HuH-7 (cell line): ENCODE data around the gene EEF1B2.
"Not testable (repeated sequence)": the region's sequence is repeated elsewhere in the genome, so short reads cannot be mapped to it uniquely, and the experiment has no call there.

Experiments used
- DNase-seq: peaks from one replicate; pipeline ENCODE4 v3.0.0; 2011; ENCODE audit warnings: low spot score

The EEF1B2 gene

DNA sequence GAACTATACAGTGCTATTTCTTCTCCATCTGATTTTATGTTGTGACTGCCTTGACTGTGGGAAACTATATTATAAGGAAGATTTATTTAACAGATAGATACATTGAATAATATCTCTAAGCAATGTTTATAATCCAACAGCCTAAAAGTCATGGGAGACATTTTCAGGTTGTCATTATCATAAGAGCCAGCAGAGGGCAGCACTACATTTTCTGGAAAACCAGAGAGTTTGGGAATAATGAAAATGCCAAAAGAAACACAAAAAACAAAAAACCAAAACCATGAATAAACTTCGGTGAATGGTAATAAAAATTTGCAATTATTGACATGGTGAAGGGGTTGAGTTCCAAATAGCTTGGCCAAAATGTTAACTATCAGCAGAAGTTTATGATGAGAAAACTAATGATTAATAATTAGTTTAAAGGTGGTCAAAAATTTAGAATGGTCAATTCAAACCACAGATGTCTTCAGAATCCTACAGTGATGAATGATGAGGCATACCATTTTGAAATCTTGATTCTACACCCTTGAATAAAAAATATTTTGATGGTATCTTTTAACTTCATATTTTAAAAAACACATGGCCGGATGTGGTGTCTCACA, 4.7 kb downstream of the EEF1B2 start:
- DNase-seq: peak; percentile 37

DNA sequence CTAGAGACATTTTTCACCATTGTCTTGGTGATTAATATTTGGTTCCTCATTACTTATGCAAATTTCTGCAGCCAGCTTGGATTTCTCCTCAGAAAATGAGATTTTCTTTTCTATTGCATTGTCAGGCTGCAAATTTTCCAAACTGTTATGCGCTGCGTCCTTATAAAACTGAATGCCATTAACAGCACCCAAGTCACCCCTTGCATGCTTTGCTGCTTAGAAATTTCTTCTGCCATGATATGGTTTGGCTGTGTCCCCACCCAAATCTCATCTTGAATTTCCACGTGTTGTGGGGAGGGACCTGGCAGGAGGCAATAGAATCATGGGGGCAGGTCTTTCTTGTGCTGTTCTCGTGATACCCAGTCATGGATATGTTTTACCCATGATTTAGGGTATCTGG, 8.5 kb downstream of the EEF1B2 start:
- not testable (repeated sequence) for DNase-seq

DNA sequence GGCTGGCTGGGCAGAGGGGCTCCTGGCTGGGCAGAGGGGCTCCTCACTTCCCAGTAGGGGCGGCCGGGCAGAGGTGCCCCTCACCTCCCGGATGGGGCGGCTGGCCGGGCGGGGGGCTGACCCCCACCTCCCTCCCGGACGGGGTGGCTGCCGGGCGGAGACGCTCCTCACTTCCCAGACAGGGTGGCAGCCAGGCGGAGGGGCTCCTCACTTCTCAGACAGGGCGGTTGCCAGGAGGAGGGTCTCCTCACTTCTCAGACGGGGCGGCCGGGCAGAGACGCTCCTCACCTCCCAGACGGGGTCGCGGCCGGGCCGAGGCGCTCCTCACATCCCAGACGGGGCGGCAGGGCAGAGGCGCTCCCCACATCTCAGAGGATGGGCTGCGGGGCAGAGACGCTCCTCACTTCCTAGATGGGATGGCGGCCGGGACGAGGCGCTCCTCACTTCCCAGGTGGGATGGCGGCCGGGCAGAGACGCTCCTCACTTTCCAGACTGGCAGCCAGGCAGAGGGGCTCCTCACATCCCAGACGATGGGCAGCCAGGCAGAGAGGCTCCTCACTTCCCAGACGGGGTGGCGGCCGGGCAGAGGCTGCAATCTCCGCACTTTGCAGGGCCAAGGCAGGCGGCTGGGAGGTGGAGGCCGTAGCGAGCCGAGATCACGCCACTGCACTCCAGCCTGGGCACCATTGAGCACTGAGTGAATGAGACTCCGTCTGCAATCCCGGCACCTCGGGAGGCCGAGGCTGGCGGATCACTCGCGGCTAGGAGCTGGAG, 12.1 kb downstream of the EEF1B2 start:
- not testable (repeated sequence) for DNase-seq

DNA sequence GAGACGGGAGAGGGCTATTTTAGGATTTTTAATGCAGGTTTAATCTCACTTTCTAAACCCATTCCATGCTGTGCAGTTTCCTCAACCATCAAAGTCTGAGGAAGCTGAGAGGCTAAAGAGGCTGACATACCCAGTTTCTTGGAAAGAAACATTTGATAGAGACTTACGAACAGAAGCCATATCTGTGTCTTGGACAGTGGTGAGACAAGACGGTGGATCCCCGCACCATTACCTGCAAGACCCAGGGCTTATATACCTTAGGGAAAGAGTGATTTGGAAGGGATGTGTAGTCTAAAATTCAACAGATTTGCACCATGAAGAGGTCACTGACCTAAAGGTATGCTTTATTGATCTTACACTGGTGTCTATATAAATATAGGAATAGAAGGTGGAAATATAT, 13.5 kb downstream of the EEF1B2 start:
- no peak for DNase-seq

DNA sequence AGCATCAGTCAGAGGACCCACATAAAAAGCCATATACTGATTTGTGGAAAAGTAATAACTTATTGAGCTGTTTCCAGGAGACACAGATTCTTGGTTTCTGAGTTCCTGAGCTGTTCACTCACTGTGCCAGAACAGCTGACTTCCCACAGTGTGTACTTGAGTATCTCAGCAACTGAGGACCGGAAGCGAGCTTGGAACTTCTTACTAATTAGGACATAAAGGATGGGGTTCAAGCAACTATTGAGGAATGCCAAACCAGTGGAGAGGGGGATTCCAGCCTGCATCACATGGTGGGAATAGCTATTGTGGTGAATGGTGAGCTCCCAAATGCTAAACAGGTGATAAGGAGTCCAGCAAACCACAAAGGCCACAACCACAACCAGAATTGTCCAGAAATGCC, 16.4 kb downstream of the EEF1B2 start:
- no peak for DNase-seq

DNA sequence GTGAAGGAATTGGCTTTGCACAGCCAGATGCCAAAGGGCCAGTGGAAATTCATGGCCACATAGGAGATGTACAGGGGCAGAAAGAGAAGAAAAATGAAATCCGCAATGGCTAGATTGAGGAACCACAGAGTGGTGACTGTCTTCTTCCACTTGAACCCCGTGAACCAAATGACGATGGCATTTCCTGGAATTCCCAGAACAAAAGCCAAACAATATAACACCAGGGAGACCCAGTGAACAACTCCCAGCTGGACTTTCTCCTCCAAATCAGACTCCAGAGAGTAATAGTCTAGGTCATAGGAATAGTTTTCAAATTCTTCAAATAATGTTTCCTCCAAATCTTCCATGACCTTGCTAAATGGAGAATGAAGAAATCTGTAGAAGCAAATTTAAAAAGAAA, 17.2 kb downstream of the EEF1B2 start:
- DNase-seq: no peak

DNA sequence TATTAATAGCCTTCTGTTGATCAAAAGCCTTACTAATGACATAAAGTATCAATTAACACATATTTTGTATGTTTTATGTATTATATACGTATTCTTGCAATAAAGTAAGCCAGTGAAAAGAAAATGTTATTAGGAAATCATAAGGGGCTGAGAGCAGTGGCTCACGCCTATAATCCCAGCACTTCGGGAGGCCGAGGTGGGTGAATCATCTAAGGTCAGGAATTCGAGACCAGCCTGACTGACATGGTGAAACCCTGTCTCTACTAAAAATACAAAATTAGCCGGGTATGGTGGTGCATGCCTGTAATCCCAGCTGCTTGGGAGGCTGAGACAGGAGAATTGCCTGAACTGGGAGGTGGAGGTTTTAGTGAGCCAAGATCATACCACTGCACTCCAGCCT, 21.8 kb downstream of the EEF1B2 start:
- DNase-seq: not testable (repeated sequence)

DNA sequence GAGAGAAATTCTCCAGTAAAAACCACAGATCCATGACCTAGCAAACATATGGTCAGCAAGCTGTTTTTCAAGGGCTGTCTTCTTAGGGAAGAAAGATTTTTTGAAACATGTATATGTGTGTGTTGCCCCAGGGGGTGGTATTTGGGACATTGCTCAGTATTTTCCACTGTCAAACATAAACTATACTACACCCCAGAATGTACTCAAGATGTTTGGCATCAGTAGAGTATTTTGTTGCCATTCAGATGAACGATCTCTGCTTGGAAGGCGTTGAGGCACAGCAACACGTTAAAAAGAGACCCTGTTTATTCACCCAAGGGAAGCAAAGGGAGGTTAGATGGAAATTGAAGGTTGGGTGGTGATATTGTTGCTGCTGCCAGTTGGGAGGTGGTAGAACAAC, 30.0 kb downstream of the EEF1B2 start:
- DNase-seq: no peak

DNA sequence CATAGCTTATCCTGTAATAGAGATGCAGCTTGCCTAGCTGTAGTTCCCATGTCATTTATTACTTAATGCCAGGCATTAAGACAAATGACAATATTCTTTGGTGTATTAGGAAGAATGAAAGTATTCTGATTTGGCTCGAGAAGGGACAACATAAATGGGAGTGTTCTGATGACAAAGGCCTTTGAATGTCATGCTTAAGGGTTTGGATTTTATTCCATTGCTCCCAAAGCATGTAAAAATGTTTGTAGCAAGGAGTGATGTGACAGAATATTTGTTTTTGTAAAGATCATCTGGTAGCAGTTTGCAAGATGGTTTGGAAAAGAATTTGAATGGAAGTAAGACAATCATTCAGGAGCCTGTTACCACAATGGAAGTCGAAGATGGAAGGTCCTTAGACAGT, 30.4 kb downstream of the EEF1B2 start:
- no peak for DNase-seq

DNA sequence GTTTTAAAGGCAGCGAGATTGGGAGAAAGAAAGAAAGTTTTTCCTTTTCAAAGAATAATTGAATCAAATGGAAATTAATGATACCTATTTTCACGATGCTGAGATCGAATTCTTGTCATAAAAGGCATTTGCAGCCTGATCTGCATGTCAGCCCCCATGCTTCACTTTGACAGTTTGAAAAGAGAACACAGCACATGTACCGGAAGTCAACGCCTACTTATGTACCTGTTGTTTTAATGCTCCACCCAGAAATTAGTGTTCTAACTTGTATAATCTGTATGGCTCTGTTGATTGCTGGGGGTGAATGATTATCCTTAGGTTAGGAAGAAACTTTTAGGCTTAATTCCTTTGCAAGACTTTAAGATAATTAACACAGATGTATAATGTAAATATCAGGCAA, 31.0 kb downstream of the EEF1B2 start:
- no peak for DNase-seq

DNA sequence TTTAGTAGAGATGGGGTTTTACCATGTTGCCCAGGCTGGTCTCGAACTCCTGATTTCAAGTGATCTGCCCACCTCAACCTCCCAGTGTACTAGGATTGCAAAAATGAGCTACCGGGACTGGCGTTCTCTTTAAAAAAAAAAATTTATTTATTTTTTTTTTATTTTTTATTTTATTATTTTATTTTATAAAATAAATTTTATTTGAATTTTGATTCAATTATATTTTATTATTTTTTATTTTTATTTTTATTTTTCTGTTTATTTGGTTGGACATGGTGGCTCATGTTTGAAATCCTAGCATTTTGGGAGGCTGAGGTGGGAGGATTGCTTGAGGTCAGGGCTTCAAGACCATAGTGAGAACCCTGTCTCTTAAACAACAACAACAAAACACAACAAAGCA, 32.5 kb downstream of the EEF1B2 start:
- no peak for DNase-seq

DNA sequence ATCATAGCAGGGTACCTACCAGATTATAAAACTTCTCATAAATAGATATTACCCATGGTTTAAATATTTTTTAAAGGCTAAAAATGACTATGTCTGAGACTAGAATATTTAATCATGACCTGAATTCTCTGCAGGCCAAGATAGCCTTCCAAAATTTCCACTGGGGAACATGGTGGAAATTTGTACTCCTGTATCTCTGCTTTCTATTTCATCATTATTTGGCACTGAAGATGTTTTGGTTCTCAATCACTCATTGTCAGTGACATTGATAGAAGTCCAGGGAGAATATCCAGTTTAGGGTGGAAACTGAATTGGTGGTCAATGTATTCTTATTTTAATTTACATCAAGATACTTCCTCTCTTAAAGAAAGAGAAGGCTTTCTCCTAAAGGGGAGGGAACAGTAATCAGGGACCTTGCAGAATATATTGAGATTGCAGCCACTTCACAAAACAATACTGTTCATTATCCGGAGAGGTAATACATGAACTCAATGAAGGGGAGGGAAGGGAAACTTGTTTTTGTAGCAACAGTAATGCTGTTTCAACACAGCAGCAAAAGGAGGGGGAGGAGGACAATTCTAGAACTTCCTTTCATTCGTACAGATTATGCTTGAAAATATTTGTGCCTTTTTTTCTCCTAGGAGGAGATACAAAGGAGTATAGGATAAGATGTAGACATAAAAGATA, 34.1 kb downstream of the EEF1B2 start:
- DNase-seq: no peak

DNA sequence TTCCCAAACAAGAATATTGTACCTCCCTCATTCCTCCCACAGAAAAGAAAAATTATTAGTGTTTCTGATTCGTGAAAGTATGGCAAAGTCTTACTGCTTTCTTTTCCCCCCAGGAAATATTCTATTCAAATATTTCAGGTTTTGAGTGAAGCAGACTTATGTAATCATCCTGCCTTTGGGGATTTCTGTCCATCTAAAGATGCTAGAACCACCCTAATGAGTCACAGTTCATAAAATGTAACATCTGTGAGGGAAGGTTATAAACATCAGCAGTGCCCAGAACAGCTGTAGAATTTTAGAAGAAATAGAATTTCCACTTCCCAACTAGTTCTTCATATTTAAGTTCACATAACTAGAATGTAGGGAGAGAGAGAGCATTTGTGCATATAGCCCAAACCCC, 39.0 kb downstream of the EEF1B2 start:
- DNase-seq: no peak

DNA sequence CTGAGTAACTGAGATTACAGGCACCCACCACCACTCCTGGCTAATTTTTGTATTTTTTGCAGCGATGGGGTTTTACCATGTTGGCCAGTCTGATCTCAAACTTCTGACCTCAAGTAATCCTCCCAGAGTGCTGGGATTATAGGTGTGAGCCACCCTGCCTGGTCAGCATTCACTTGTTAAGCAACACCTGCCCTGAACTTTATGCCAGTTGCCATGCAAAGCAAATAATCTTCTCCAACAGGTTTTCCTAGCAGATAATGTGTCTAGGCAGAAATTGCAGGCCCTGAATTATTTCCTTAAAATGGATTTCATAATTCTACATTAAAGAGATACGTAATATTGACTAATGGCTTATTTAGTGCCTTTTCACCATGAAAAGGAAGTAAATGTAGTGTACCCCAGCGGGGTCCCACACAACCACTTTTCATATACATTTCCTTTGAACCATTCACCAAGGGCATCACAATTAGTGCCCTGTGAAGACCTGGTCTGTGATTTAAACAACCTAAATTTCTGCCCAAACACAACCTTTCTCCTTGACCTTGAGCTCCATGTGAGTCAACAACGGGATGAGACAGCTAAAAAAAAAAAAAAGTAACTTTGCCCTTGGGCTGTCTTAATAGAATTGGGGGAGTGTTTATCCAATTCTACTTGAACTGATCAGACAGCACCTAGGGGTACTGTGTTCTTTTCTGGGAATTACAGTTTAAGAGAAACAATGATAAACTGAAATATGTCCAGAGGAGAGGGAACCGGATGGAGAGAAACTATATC, 41.6 kb downstream of the EEF1B2 start:
- DNase-seq: no peak

DNA sequence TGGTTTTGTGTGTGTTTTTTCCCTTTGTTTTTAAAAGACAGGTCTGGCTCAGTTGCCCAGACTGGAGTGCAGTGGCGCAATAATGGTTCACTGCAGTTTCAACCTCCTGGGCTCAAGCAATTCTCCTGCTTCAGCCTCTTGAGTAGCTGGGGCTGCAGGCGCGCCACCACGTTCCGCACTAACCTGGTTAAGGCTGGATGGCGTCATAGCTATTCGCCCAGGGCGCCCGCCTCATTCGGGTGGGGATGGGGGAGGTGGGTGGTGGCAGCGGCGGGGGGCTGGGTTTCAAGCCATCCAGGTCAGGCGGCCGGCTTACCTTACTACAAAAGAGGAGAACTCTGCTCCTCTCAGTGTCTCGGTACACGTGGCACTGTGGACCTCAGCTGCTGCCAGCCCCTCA, 42.8 kb downstream of the EEF1B2 start:
- DNase-seq: no peak

DNA sequence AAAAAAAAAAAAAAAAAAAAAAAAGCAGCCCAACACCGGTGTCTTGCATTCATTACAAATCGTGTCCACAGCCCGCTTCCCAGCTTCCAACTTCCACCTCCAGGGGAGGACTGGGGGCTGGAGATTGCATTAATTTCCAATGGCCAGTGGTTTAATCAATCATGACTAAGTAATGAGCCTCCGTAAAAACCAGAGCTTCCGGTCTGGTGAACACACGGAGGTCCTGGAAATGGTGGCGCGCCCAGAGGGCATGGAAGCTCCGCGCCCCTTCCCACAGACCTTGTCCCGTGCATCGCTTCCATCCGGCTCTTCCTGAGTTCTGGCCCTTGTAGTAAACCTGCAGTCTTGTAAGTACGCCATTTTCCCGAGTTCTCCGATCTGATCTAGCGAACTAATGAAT, 43.6 kb downstream of the EEF1B2 start:
- DNase-seq: peak; percentile 22

DNA sequence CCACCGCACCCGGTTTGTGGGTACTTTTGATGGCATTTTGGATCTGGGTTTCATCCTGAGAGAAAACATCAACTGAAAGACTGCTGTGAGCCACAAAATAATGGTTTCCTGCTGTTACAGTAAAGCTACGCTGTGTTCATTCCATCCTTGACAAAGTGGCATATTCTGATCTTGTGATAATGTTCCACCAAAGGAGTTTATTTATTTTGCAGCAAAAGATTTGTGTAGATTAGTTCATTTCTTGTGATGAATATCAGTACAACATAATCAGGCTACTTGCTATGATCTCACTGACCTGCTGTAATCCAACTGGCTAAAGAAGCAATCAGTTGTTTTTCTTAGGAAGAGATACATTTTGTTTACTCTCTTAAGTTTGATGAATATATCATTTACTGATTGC, 45.0 kb downstream of the EEF1B2 start:
- no peak for DNase-seq

DNA sequence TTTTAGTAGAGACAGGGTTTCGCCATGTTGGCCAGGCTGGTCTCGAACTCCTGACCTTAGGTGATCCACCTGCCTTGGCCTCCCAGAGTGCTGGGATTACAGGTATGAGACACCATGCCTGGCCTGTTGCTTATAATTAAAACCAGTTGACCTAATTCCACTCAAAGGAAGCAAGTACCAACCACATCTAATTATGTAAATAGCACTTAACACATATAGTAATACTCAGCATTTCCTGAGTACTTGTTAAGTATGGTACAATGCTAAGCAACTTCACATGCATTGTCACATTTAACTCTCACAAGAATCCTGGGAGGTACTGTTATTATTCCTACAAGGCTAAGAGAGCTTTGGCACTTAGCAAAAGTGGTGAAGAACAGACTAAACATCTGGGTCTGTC, 47.6 kb downstream of the EEF1B2 start:
- DNase-seq: not testable (repeated sequence)

DNA sequence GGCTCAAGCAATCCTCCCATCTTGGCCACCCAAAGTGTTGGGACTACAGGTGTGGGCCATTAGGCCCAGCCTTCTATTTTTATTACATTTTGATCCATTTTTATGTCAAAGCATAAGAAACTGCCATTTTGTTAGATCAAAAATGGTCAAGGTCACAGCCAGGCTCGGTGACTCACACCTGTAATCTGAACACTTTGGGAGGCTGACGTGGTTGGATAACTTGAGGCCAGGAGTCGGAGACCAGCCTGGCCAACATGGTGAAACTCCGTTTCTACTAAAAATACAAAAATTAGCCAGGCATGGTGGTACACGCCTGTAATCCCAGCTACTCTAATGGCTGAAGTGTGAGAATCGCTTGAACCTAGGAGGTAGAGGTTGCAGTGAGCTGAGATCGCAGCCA, 49.2 kb downstream of the EEF1B2 start:
- DNase-seq: no peak

DNA sequence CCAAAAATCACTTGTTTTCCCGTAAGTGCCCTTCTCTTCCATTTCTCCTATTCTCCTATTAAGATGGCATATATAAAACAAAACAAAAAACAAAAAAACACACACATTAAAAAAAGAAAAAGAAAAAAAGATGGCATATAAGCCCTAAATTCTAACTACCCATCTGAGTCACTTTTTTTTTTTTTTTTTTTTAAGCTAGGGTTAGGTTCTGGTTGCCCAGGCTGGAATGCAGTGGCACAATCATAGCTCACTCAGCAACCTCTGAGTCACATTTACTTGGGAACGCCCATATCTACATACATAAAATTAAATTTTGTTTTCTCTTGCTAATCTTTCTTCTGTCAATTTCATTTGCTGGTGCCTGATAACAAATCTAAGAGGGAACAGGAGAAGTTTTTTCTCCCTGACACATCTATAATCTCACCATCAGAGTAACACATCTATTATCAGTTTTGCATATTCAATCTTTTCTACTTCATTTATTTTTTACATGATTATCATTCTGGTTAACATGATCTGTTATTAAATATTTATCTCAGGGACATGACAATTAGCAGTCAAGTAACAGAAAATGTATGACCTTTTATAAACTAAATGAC, 52.1 kb downstream of the EEF1B2 start:
- DNase-seq: no peak
